ENCODE measurements around the gene RGS5.

DNA sequence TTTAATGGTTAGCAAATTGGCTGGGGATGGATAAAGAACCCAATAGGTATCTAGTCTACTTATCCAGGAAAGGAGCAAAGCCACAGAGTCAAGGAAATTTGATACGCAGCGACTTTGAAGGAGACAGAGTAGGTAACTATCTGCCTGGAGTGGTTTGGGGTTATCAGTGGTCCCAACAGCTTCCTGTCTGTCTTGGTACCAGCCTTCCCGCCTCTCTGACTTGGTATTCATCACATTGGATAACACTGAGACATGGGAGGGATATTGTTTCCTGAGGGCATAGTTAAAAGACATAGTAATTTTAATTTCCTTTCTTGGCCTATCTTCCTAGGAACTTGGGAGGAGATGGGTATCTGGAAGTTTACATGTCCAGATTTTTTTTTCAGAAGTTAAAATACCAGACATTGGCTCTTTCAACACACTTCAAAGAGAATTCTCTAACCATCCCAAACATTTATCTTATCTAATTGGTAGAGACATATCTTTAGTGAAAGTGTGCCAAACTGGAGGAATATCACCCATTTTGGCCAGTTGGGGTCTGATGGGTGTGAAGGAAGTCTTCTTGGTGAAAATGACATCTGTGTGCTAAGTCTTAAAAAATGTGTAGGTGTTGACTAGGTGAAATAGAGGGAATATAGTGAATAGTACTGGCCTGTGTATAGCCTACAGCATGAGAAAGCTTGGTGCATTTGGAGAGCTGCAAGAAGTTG is 65.0 kb downstream of the RGS5 start:
- TF ChIP-seq EZH2phosphoT487 (IDR thresholded peaks at IDR 0.05; ENCODE audit: low read depth): no peak
- TF ChIP-seq, protein P1, sequence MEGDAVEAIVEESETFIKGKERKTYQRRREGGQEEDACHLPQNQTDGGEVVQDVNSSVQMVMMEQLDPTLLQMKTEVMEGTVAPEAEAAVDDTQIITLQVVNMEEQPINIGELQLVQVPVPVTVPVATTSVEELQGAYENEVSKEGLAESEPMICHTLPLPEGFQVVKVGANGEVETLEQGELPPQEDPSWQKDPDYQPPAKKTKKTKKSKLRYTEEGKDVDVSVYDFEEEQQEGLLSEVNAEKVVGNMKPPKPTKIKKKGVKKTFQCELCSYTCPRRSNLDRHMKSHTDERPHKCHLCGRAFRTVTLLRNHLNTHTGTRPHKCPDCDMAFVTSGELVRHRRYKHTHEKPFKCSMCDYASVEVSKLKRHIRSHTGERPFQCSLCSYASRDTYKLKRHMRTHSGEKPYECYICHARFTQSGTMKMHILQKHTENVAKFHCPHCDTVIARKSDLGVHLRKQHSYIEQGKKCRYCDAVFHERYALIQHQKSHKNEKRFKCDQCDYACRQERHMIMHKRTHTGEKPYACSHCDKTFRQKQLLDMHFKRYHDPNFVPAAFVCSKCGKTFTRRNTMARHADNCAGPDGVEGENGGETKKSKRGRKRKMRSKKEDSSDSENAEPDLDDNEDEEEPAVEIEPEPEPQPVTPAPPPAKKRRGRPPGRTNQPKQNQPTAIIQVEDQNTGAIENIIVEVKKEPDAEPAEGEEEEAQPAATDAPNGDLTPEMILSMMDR (IDR thresholded peaks at IDR 0.05; ENCODE audit: low read depth, low read length): no peak
